Measurements from ENCODE around the gene FTSJ3.
"Not testable (repeated sequence)": the region's sequence is repeated elsewhere in the genome, so short reads cannot be mapped to it uniquely, and the experiment has no call there.

DNA sequence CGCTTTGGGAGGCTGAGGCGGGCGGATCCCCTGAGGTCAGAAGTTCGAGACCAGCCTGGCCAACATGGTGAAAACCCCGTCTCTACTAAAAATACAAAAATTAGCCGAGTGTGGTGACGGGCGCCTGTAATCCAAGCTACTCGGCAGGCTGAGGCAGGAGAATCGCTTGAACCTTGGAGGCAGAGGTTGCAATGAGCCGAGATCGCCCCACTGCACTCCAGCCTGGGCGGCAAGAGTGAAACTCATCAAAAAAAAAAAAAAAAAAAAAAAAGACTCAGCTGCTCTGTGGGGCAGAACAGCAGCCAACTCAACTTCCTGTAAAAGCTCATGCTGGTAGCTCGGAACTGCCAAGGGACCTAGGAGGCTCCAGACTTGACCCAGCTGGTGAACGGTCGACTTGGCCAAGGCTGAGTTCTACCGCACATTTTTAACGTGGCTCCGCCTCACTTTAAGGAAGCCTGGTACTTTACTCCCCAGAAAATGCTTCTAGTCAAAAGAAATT, 16.0 kb upstream of the FTSJ3 start:
- not testable (repeated sequence) for TF ChIP-seq ZNF140 (tag by site-specific recombination; IDR thresholded peaks at IDR 0.05)
- TF ChIP-seq, protein P1, sequence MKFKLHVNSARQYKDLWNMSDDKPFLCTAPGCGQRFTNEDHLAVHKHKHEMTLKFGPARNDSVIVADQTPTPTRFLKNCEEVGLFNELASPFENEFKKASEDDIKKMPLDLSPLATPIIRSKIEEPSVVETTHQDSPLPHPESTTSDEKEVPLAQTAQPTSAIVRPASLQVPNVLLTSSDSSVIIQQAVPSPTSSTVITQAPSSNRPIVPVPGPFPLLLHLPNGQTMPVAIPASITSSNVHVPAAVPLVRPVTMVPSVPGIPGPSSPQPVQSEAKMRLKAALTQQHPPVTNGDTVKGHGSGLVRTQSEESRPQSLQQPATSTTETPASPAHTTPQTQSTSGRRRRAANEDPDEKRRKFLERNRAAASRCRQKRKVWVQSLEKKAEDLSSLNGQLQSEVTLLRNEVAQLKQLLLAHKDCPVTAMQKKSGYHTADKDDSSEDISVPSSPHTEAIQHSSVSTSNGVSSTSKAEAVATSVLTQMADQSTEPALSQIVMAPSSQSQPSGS (tag by site-specific recombination; IDR thresholded peaks at IDR 0.05; ENCODE audit: low read depth) = not testable (repeated sequence)
- TF ChIP-seq, protein P2, sequence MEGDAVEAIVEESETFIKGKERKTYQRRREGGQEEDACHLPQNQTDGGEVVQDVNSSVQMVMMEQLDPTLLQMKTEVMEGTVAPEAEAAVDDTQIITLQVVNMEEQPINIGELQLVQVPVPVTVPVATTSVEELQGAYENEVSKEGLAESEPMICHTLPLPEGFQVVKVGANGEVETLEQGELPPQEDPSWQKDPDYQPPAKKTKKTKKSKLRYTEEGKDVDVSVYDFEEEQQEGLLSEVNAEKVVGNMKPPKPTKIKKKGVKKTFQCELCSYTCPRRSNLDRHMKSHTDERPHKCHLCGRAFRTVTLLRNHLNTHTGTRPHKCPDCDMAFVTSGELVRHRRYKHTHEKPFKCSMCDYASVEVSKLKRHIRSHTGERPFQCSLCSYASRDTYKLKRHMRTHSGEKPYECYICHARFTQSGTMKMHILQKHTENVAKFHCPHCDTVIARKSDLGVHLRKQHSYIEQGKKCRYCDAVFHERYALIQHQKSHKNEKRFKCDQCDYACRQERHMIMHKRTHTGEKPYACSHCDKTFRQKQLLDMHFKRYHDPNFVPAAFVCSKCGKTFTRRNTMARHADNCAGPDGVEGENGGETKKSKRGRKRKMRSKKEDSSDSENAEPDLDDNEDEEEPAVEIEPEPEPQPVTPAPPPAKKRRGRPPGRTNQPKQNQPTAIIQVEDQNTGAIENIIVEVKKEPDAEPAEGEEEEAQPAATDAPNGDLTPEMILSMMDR (tag by site-specific recombination; IDR thresholded peaks at IDR 0.05) = not testable (repeated sequence)

All from HEK293 (cell line).